Testis (tissue), 2 donors: ENCODE results near the gene RRP36.

Experiments
- CTCF ChIP-seq, 3 experiments: fragments of 450-650 bp in 2 of 3; fragments of 200-600 bp in 1 of 3; sonication (generic) in 1 of 3; IDR thresholded peaks; one replicate each; pipeline ENCODE4 v1.5.1; 2016 to 2019; ENCODE audit warnings: antibody characterized with exemption in 3 of 3, mild to moderate bottlenecking in 2 of 3, moderate library complexity in 1 of 3
- POLR2A ChIP-seq: fragments of 450-650 bp; IDR thresholded peaks from one replicate; pipeline ENCODE4 v1.6.1; 2017; ENCODE audit warnings: antibody characterized with exemption, mild to moderate bottlenecking, moderate library complexity

- TF ChIP-seq POLR2A (no peak), CTCF (IDR thresholded peaks at IDR 0.05) (no peak)
Observed at GRCh38 chr6:43021270-43022047, at the start of gene RRP36.
